Spinal cord (tissue), 10 donors: ENCODE data around the gene MTA3. TPM values are rescaled to one million over a fixed set of nuclear protein-coding genes. Genes with fewer than 3 reads are reported as not detected.

Source experiments
- DNase-seq, 6 donors: peaks; one replicate each; pipeline versions ENCODE4 v3.0.0 to v3.0.0-alpha.2; 2013 to 2015; ENCODE audit warnings: low spot score in 6 of 6, low read depth in 4 of 6
- H3K27ac ChIP-seq: one replicate; pipeline ENCODE4 v1.5.1; 2013; ENCODE audit warnings: low read depth, low read length, control low read depth
- H3K27me3 ChIP-seq: one replicate; pipeline ENCODE4 v1.6.1; 2013; ENCODE audit warnings: low read length; ENCODE audit not compliant: control insufficient read depth, insufficient read depth
- H3K36me3 ChIP-seq: one replicate; pipeline ENCODE4 v1.6.1; 2013; ENCODE audit warnings: low read length; ENCODE audit not compliant: control insufficient read depth, insufficient read depth
- H3K4me1 ChIP-seq: one replicate; pipeline ENCODE4 v1.6.1; 2013; ENCODE audit warnings: low read length; ENCODE audit not compliant: control insufficient read depth, insufficient read depth
- H3K4me3 ChIP-seq: one replicate; pipeline ENCODE4 v1.5.1; 2013; ENCODE audit warnings: low read depth, low read length, control low read depth
- H3K9me3 ChIP-seq: one replicate; pipeline ENCODE4 v1.6.1; 2013; ENCODE audit warnings: low read length; ENCODE audit not compliant: control insufficient read depth, insufficient read depth
- whole genome bisulfite sequencing: methylation state at CpG from one replicate; pipeline ENCODE4 v1.1.5; 2013; ENCODE audit warnings: missing lambda C conversion rate; ENCODE audit not compliant: insufficient coverage; 5-methylcytosine and 5-hydroxymethylcytosine counted together
- polyA plus RNA-seq, 2 donors: library from polyadenylated mRNA; unstranded; fragments of 120-200 nt; gene quantifications; one replicate each; pipeline ENCODE4 v1.2.1, GENCODE V29; 2013; ENCODE audit not compliant: insufficient read length in 2 of 2
- total RNA-seq, 2 donors: library from RNA; depleted of rRNA in 1 of 2; stranded (reverse); fragments of 120-200 nt in 1 of 2; fragments of >200 nt in 1 of 2; gene quantifications; one replicate each; pipeline versions ENCODE4 v1.2.3 to v1.2.4, GENCODE V29; 2013 to 2014
- donor health status: healthy.

The MTA3 gene
- total and polyA plus RNA-seq, 4 donors, result 42.1 to 54.8 (median 52.7) TPM

DNA sequence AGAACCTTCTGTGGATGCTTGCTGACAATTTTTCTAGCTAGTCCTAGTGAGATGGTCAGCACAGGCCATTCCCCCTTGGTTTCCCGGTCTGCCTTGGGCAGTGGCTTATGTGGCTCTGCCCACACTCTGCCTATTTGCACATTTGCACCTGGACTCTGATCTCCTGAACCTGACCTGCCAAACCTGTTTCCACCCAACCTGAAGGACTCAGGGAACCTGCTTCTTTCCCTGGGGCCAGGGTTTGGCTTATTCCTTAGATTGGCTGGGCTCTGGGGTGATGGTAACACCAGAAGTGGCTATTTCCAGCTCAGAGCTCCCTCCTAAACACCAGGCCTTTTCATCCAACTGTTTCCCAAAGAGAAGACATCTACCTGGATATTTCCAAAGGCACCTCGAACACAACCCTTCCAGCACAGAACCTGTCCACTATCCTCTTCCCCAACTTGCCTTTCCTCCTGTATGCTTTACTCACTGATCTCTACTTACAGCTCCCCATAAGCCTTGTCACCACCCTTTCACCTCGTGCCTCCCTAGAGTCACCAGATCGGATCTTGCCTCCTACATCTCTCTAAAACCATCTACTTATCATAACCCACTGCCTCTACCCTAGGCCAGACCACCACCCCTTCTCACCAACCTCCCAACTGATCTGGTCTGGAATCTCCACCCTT is 5.8 kb upstream of the MTA3 start:
- WGBS, result 93% methylated on average over 4 of the region's 4 CpGs

GRCh38 chr2:42566025-42566424 is 2.4 kb upstream of the MTA3 start:
- DNase-seq, result no peak
- H3K27ac ChIP-seq, result no peak overlapping the region
- H3K4me3 ChIP-seq, result no peak overlapping the region
- no peaks in the 10 kb centered on the region for H3K27me3 ChIP-seq
- 83% methylated on average over 1 of the region's 3 CpGs for WGBS
- no peaks in the 10 kb centered on the region for H3K9me3 ChIP-seq
- peaks cover 4% of the 10 kb centered on the region for H3K36me3 ChIP-seq
- peaks cover 7% of the 10 kb centered on the region for H3K4me1 ChIP-seq

More for the DNA sequence above, 5.8 kb upstream of the MTA3 start:
- Histone ChIP-seq H3K4me3 (no peak overlapping the region), H3K36me3 (no peaks in the 10 kb centered on the region), H3K27ac (no peak overlapping the region), H3K27me3 (no peaks in the 10 kb centered on the region), H3K4me1 (peaks cover under 1% of the 10 kb centered on the region), H3K9me3 (no peaks in the 10 kb centered on the region)
- no peak for DNase-seq

DNA sequence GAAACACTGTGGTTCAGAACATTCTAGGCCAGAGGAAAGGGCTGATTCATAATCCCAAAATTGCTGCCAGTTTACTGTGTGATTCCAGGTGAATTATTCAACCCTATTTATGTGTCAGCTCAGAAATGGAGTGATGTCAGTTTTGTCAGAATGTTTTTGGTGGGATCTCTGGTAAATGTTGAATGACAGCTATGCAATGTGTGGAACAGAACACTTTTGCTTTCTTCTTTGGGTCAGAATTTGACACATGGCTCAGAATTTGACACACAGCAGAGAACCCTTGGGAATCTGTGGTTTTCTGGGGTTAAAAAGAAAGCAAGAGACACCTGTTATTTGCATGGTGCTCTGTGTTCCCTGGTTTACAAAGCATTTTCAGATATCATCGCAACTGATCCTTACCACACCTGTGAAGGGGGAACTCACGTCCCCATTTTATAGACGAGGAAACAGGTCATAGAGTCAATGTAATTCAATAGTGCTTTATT is 1.6 kb upstream of the MTA3 start:
- no peak for DNase-seq
- no CpG with 5 or more reads among the region's 3 CpGs for WGBS
- H3K27me3 ChIP-seq, result no peaks in the 10 kb centered on the region
- no peak overlapping the region for H3K4me3 ChIP-seq
- H3K36me3 ChIP-seq, result peaks cover 8% of the 10 kb centered on the region
- H3K9me3 ChIP-seq, result no peaks in the 10 kb centered on the region
- H3K4me1 ChIP-seq, result peaks cover 7% of the 10 kb centered on the region
- H3K27ac ChIP-seq, result no peak overlapping the region

- DNase-seq, result no peak
- H3K4me1 ChIP-seq, result peaks cover 7% of the 10 kb centered on the region
- peak overlapping the region; percentile 73 for H3K27ac ChIP-seq
These were observed 1.1 kb upstream of the MTA3 start for GRCh38 chr2:42567364-42567763.

GRCh38 chr2:42567806-42568400 is 529 bp upstream of the MTA3 start:
- 12% methylated on average over 9 of the region's 12 CpGs for WGBS
- peaks cover 7% of the 10 kb centered on the region for H3K4me1 ChIP-seq
- peaks cover 16% of the 10 kb centered on the region for H3K36me3 ChIP-seq
- DNase-seq, result peak in 3 of 6 donors; percentile 15 to 65 (median 64)
- no peaks in the 10 kb centered on the region for H3K27me3 ChIP-seq
- H3K27ac ChIP-seq, result peak overlapping the region; percentile 73
- no peaks in the 10 kb centered on the region for H3K9me3 ChIP-seq
- peak overlapping the region; percentile 21 for H3K4me3 ChIP-seq

More at GRCh38 chr2:42567364-42567763, 1.1 kb upstream of the MTA3 start:
- Histone ChIP-seq H3K4me3 (no peak overlapping the region), H3K36me3 (peaks cover 11% of the 10 kb centered on the region), H3K27me3 (no peaks in the 10 kb centered on the region), H3K9me3 (no peaks in the 10 kb centered on the region)
- 39% methylated on average over 4 of the region's 7 CpGs for WGBS

DNA sequence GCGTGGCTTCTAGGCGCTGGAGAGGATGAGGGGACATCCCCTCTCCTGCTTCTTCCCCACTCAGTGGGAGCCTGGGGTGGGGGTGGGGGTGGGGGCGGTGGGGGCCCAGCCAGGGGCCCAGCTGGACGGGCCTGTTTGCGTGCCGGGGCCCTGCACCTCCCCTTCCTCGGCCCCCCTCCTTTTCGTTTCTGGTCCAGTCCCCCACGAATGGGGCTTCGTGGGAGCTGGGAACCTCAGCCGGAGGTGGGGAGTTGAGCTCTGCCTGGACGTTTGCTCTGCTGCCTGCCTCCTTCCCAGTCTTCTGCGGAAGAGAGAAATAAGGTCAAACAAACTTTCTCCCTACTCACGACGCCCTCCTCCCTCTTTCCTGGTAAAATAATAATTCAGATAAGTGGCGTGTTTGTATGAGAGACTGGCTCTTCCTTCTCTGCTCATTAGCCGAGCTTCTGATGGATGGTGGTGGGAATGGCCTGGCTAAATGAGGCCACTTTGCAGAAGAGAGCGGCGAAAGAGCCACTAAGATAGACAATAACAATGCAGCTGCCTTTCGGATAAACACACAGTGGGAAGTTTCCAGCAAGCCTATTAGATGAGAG is 782 bp downstream of the MTA3 start:
- Histone ChIP-seq H3K9me3 (no peaks in the 10 kb centered on the region), H3K4me3 (peak overlapping the region; percentile 59), H3K27me3 (no peaks in the 10 kb centered on the region), H3K36me3 (peaks cover 21% of the 10 kb centered on the region), H3K4me1 (peaks cover 7% of the 10 kb centered on the region), H3K27ac (peak overlapping the region; percentile 83)
- peak in 3 of 6 donors; percentile 20 to 74 (median 54) for DNase-seq
- 0% methylated on average over 2 of the region's 20 CpGs for WGBS

DNA sequence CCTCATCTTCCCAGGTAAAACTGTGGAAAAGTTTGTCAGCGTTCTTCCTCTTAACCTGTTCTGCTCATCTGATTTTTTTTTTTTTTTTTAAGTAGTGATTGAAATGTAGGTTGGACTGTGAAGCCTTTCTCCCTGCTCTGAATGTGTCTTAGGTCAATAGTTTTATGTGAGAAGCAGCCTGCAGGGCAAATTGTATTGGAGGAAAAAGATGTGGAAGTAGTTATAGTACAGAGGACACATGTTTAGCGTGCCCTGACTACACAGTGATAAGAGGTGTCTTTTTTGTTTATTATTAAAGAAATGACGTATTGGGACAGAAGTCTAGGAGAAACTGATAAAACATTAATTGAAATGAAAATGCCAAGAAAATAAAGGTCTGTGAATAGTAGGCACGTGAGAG is 1.5 kb downstream of the MTA3 start:
- H3K27me3 ChIP-seq, result no peaks in the 10 kb centered on the region
- peak in 1 of 6 donors; percentile 8 for DNase-seq
- peaks cover 7% of the 10 kb centered on the region for H3K4me1 ChIP-seq
- peak overlapping the region; percentile 59 for H3K4me3 ChIP-seq
- peaks cover 24% of the 10 kb centered on the region for H3K36me3 ChIP-seq
- no peaks in the 10 kb centered on the region for H3K9me3 ChIP-seq
- WGBS, result 30% methylated on average over 3 of the region's 4 CpGs
- peak overlapping the region; percentile 83 for H3K27ac ChIP-seq

DNA sequence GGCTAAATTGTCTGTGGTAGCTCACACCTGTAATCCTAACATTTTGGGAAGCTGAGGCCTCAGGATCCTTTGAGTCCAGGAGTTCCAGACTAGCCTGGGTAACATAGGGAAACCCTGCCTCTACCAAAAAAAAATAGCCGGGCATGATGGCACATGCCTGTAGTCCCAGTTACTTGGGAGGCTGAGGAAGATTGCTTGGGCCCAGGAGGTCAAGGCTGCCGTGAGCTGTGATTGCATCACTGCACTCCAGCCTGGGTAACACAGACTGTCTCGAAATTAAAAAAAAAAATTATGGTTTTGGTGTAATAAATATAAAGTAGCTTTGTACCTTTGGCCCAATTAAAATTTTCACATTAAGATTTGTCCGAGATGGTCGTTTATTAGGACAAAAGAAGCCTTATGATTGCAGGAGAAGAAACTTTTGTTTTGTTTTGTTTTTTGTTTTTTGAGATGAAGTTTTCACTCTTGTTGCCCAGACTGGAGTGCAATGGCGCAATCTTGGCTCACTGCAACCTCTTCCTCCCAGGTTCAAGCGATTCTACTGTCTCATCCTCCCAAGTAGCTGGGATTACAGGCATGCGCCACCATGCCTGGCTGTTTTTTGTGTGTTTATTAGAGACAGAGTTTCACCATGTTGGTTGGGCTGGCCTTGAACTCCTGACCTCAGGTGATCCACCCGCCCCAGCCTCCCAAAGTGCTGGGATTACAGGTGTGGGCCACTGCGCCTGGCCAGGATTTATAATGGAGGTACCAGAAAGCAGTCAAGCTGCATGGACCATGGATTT is 4.1 kb downstream of the MTA3 start:
- Histone ChIP-seq H3K36me3 (peaks cover 30% of the 10 kb centered on the region), H3K4me3 (no peak overlapping the region), H3K4me1 (peaks cover 7% of the 10 kb centered on the region), H3K9me3 (no peaks in the 10 kb centered on the region), H3K27me3 (no peaks in the 10 kb centered on the region), H3K27ac (no peak overlapping the region)
- 96% methylated on average over 4 of the region's 10 CpGs for WGBS
- DNase-seq, result no peak

- Histone ChIP-seq H3K9me3 (no peaks in the 10 kb centered on the region), H3K27ac (no peak overlapping the region), H3K4me3 (no peak overlapping the region), H3K36me3 (peaks cover 30% of the 10 kb centered on the region), H3K27me3 (no peaks in the 10 kb centered on the region), H3K4me1 (no peaks in the 10 kb centered on the region)
- DNase-seq, result no peak
- 86% methylated on average over 1 of the region's 2 CpGs for WGBS
These were observed 4.8 kb downstream of the MTA3 start for GRCh38 chr2:42573256-42573655.
